Activated T-helper 9 cell treated with anti-CD3 and anti-CD28 coated beads, Interleukin-2, amount 50 U/mL, for 16 hours (primary cell): Measurements from ENCODE around the gene OSTC.

Experiments
- DNase-seq: peaks from one replicate; pipeline ENCODE4 v3.0.0-alpha.2; 2020; ENCODE audit warnings: low read depth

The OSTC gene

GRCh38 chr4:108650212-108651013 lies at the start of gene OSTC:
TSS of gene OSTC (plus strand) at chr4:108650599. CDS start at chr4:108650656, 57 bp downstream.
- DNase-seq, result peak; percentile 88

- DNase-seq, result no peak
Measured at GRCh38 chr4:108601106-108601505, 49.3 kb upstream of the OSTC start.

GRCh38 chr4:108601532-108601931 lies 48.9 kb upstream of the OSTC start:
- DNase-seq, result no peak

- no peak for DNase-seq
Measured at GRCh38 chr4:108602163-108602562, 48.2 kb upstream of the OSTC start.

GRCh38 chr4:108607079-108607815 lies 43.2 kb upstream of the OSTC start:
- DNase-seq, result no peak

GRCh38 chr4:108611365-108611764 lies 39.0 kb upstream of the OSTC start:
- no peak for DNase-seq

- DNase-seq, result no peak
Measured at GRCh38 chr4:108612365-108612764, 38.0 kb upstream of the OSTC start.

GRCh38 chr4:108619372-108620100 lies 30.9 kb upstream of the OSTC start:
- peak; percentile 9 for DNase-seq

GRCh38 chr4:108620101-108620932 lies 30.1 kb upstream of the OSTC start, which contains the start of gene RPL34:
TSS of gene RPL34 (plus strand) at chr4:108620576. CDS start at chr4:108621960, 1,384 bp downstream.
- peak; percentile 96 for DNase-seq

GRCh38 chr4:108620933-108621905 lies 29.2 kb upstream of the OSTC start:
- no peak for DNase-seq

- no peak for DNase-seq
Measured at GRCh38 chr4:108622022-108622421, 28.4 kb upstream of the OSTC start.

- DNase-seq, result no peak
Measured at GRCh38 chr4:108622828-108623227, 27.6 kb upstream of the OSTC start.

GRCh38 chr4:108624263-108625056 lies 25.9 kb upstream of the OSTC start:
- no peak for DNase-seq

GRCh38 chr4:108626056-108626455 lies 24.3 kb upstream of the OSTC start:
- DNase-seq, result no peak

- DNase-seq, result no peak
Measured at GRCh38 chr4:108628411-108628810, 22.0 kb upstream of the OSTC start.

GRCh38 chr4:108635070-108635655 lies 15.2 kb upstream of the OSTC start:
- no peak for DNase-seq

GRCh38 chr4:108636246-108636645 lies 14.2 kb upstream of the OSTC start:
- no peak for DNase-seq

- DNase-seq, result no peak
Measured at GRCh38 chr4:108637856-108638255, 12.5 kb upstream of the OSTC start.

- DNase-seq, result no peak
Measured at GRCh38 chr4:108644237-108644636, 6.2 kb upstream of the OSTC start.
